Measurements from ENCODE around the gene RNF220. TPM values are rescaled to one million over a fixed set of nuclear protein-coding genes. Genes with fewer than 3 reads are reported as not detected.

RNF220 gene
- total and polyA plus RNA-seq, 9 of the 15 experiments (the other 6 are each of a cell fraction or from before 2014, with no cell fraction given) = 5.1 to 117 (median 66.9) TPM

DNA sequence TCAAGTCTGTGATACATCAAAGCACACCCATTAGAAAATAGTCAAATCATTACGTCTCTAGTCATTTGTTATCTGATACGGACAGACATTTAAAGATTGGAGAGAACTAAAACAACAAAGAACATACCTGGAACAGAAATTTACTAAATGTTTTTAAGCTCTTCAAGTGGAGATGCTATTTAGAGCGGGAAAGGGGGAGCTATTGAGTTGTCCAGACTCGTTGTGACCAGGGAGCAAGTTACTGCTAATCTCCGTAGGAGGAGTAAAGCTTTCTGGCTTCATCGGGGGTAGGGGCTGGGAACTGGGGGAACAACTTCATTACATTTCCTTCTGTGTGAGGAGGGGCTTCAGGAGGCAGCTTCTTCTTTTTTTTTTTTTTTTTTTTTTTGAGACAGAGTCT, 129.7 kb downstream of the RNF220 start:
- H3K9me3 ChIP-seq (replicated peaks; ENCODE audit: control insufficient read depth, insufficient read depth, low read depth, low read length) = no peaks in the 10 kb centered on the region
- H3K27me3 ChIP-seq (ENCODE audit: control insufficient read depth in 2 of 2, insufficient read depth in 2 of 2, low read length in 2 of 2) = peaks cover 0 to 6% of the 10 kb centered on the region in 2 experiments; a peak in 4 of 5 replicates
- peak in 1 of 4 experiments; percentile 43 for DNase-seq (ENCODE audit: extremely low read depth in 1 of 4, low spot score in 3 of 4)
- H3K79me2 ChIP-seq (ENCODE audit: control insufficient read depth, insufficient read depth, low read length) = no peaks in the 10 kb centered on the region
- ATAC-seq = no peak
- WGBS (ENCODE audit: insufficient coverage, low coverage, missing lambda C conversion rate) = 35% methylated on average over 6 of the region's 6 CpGs
- H2AFZ ChIP-seq (ENCODE audit: low read depth, low read length) = no peak overlapping the region
- no peaks in the 10 kb centered on the region for H4K20me1 ChIP-seq (replicated peaks; ENCODE audit: control insufficient read depth, insufficient read depth, low read length)
- FAIRE-seq = no peak
- intact Hi-C loops (cut with micrococcal nuclease) = no loop called here
- ChIA-PET CTCF (ENCODE audit: low intra/inter-chr PET ratio) (no interaction called here), POLR2A (interaction anchor here (0.6 to 1.1 kb wide), 3 partner anchors 10 to 100 kb away, joined by 3 to 5 read pairs (median 4); no protein-coding TSS in a partner anchor)
- H3K9ac ChIP-seq (ENCODE audit: insufficient read depth in 1 of 2, low read depth in 2 of 2, low read length in 2 of 2) = no peak overlapping the region
- H3K27ac ChIP-seq (ENCODE audit: extremely low read depth, low read depth, low read length) = no peak overlapping the region
- H3K36me3 ChIP-seq (ENCODE audit: control insufficient read depth, insufficient read depth, low read length) = no peaks in the 10 kb centered on the region
- H3K4me3 ChIP-seq = no peak overlapping the region
- in situ Hi-C loops (cut with MboI) = no loop called here
- peaks cover 9 to 27% of the 10 kb centered on the region in 2 experiments; a peak in 4 of 5 replicates for H3K4me1 ChIP-seq (replicated peaks in 1 of 2; ENCODE audit: control insufficient read depth in 2 of 2, insufficient read depth in 2 of 2, low read length in 2 of 2)
- H3K4me2 ChIP-seq (ENCODE audit: insufficient read depth, low read length) = no peak overlapping the region
- H3K9me1 ChIP-seq (ENCODE audit: control insufficient read depth, insufficient read depth, low read length) = no peaks in the 10 kb centered on the region
- BruUV-seq (replicated peaks) = no TSS peak
- TF ChIP-seq BACH1 (tag; IDR thresholded peaks at IDR 0.05) = no peak
- TF ChIP-seq, protein P1, sequence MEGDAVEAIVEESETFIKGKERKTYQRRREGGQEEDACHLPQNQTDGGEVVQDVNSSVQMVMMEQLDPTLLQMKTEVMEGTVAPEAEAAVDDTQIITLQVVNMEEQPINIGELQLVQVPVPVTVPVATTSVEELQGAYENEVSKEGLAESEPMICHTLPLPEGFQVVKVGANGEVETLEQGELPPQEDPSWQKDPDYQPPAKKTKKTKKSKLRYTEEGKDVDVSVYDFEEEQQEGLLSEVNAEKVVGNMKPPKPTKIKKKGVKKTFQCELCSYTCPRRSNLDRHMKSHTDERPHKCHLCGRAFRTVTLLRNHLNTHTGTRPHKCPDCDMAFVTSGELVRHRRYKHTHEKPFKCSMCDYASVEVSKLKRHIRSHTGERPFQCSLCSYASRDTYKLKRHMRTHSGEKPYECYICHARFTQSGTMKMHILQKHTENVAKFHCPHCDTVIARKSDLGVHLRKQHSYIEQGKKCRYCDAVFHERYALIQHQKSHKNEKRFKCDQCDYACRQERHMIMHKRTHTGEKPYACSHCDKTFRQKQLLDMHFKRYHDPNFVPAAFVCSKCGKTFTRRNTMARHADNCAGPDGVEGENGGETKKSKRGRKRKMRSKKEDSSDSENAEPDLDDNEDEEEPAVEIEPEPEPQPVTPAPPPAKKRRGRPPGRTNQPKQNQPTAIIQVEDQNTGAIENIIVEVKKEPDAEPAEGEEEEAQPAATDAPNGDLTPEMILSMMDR (IDR thresholded peaks at IDR 0.05 in 2 of 3, conservative IDR thresholded peaks at IDR 0.05 in 1 of 3; ENCODE audit: insufficient read depth in 2 of 3, low read depth in 1 of 3, low read length in 3 of 3) = peak in 2 of 3 experiments; percentile 21 to 24; a peak in 2 of 6 replicates

All from K562 (cell line).